NT2/D1 (cell line): ENCODE results near the gene SPINK14.

Source experiments
- SUZ12 ChIP-seq: IDR thresholded peaks from 2 replicates; pipeline ENCODE4 v1.6.1; 2011; ENCODE audit not compliant: insufficient read length, insufficient read depth; ENCODE audit errors: extremely low read depth
- YY1 ChIP-seq: IDR thresholded peaks from 2 replicates; pipeline ENCODE4 v1.6.1; 2011; ENCODE audit not compliant: insufficient read length, insufficient read depth

DNA sequence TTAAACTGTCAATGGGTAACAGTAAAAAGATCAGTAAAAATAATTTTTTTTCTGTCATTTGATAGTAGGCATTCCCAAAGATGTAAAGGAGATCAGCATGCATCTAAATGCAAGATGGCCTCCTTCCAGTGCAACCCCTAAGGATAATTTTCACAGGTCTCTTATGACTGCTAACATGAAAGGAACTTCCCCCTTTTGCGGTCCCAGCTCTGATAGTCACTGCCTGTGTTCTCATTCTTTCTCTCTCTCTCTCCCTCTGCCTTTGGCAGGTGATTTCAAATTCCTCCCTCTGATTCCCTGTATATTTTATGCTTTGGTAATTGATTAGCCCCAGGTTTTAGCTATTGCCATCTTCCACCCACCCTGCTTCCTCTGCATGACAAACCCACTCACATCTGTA, 8.9 kb downstream of the SPINK14 start:
- TF ChIP-seq YY1 (no peak), SUZ12 (no peak)
